WTC11 (cell line): ENCODE data around the gene HIF3A.

Experiments
- FOXK1 ChIP-seq: sonication (generic); formaldehyde crosslinking; IDR thresholded peaks from 2 replicates; pipeline ENCODE4 v1.8.0; 2022; ENCODE audit warnings: mild to moderate bottlenecking, moderate library complexity, missing genetic modification reagents
- NR2C2 ChIP-seq: sonication (generic); formaldehyde crosslinking; IDR thresholded peaks from 2 replicates; pipeline ENCODE4 v1.8.0; 2022; ENCODE audit warnings: mild to moderate bottlenecking, missing genetic modification reagents
- TF ChIP-seq, protein P1 (sequence below): fragments of 200-600 bp; IDR thresholded peaks from 2 replicates; pipeline ENCODE4 v1.8.0; 2022; ENCODE audit warnings: antibody characterized with exemption
- TF ChIP-seq, protein P2 (sequence below): sonication (generic); formaldehyde crosslinking; IDR thresholded peaks from 2 replicates; pipeline ENCODE4 v1.8.1; 2023; ENCODE audit warnings: mild to moderate bottlenecking, missing genetic modification reagents, moderate library complexity

DNA sequence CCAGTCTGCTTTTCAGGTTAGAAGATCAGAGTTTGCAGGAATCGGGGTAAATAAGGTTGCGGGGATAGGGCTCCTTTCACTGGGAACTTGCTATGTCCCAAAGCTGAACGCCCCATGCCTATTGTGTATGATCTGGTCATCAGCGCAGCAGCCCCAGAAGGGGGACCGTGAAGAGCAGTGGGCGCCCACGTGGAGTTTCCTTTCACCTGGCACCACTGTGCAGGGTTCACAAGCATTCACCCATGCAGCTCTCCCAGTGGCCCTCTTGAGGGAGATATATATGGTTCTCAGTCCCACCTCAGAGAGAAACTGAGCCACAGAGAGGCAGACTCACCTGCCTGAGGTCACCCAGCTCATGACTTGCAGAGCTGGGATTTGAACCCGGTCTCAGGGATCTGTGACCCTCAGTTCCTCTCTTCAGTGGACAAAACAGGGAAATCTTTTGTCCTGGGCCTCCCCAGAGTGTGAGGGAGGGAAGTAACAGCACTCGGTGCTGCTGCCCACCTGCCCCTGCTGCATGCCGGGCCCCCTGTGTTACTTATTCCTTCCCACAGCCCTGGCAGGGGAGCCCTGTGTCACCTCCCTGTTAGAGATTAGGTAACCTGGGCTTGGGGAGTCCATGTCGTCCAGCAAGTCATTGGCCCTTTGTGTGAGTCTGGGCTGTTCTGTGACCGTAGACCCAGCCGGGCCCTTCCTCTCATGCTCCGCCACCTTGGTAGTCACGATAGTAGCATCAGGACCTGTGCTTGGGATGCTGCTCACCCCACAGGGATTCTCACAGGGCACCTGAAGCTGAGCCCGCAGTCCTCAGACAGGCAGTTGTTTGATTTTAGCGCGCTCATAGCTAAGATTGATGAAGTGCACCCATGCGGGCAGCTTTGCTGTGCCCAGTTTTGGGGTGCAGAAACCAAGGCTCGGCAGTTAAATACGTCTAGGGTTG, 78.0 kb downstream of the HIF3A start:
- TF ChIP-seq, protein P1, sequence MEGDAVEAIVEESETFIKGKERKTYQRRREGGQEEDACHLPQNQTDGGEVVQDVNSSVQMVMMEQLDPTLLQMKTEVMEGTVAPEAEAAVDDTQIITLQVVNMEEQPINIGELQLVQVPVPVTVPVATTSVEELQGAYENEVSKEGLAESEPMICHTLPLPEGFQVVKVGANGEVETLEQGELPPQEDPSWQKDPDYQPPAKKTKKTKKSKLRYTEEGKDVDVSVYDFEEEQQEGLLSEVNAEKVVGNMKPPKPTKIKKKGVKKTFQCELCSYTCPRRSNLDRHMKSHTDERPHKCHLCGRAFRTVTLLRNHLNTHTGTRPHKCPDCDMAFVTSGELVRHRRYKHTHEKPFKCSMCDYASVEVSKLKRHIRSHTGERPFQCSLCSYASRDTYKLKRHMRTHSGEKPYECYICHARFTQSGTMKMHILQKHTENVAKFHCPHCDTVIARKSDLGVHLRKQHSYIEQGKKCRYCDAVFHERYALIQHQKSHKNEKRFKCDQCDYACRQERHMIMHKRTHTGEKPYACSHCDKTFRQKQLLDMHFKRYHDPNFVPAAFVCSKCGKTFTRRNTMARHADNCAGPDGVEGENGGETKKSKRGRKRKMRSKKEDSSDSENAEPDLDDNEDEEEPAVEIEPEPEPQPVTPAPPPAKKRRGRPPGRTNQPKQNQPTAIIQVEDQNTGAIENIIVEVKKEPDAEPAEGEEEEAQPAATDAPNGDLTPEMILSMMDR = no peak
- TF ChIP-seq FOXK1 (CRISPR knock-in tag) (no peak), NR2C2 (CRISPR knock-in tag) (no peak)
- TF ChIP-seq, protein P2, sequence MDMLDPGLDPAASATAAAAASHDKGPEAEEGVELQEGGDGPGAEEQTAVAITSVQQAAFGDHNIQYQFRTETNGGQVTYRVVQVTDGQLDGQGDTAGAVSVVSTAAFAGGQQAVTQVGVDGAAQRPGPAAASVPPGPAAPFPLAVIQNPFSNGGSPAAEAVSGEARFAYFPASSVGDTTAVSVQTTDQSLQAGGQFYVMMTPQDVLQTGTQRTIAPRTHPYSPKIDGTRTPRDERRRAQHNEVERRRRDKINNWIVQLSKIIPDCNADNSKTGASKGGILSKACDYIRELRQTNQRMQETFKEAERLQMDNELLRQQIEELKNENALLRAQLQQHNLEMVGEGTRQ (CRISPR knock-in tag) = no peak
